Glomerular endothelial cell (primary cell): ENCODE data around the gene ADAMTSL1. TPM values are rescaled to one million over a fixed set of nuclear protein-coding genes. Genes with fewer than 3 reads are reported as not detected.

Experiments
- DNase-seq: peaks from one replicate; pipeline ENCODE4 v3.0.0-alpha.2; 2011; ENCODE audit warnings: low read depth, low spot score; ENCODE audit errors: extremely low read depth
- total RNA-seq: library from RNA; depleted of rRNA; stranded (reverse); fragments of >200 nt; gene quantifications from 2 replicates; pipeline ENCODE4 v1.2.3, GENCODE V29; 2015

The ADAMTSL1 gene
- total RNA-seq, 1 donor from 2014 or later: 17.2 TPM

DNA sequence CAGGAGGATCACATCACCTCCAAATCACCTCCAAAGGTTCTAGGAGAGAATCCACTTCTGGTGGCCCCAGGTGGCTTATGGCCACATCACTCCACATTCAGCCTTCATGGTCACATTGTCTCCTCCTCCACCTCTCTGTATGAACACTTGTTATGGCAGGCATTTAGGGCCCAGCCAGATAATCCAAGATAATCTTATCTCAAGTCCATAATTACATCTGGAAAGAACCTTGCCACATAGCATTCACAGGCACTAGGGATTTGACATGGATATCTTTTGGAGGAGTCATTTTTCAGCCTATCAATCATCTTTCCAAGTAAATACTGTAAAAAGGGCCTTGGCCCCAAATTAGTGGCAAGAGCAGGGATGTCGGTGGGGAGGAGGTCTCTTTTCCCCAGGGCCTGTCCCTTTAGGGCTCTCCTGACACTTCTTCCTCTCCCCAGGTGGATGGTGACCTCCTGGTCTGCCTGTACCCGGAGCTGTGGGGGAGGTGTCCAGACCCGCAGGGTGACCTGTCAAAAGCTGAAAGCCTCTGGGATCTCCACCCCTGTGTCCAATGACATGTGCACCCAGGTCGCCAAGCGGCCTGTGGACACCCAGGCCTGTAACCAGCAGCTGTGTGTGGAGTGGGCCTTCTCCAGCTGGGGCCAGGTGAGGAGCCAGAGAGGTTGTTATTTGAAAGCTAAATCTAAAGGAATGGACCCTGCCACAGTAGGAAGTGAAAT, 418.2 kb downstream of the ADAMTSL1 start:
- no peak for DNase-seq

DNA sequence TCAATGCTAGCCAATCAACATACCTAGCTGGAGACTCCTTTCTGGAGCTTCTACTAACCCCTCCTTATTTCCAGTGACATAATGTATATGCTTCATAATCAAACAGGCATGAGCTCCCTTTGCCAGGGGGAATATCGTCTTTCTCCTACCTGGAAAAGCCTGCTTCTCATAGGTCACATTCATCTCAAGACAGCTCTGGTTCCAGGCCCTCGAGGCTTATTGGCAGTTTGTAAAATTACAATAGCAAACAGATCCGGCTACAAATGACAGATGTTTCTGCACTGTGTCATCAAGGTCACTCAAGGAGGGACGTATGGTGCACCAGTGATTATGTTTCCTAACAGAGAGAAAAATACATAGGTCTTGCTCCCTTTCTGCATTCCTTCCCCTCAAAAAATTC, 419.1 kb downstream of the ADAMTSL1 start:
- no peak for DNase-seq

DNA sequence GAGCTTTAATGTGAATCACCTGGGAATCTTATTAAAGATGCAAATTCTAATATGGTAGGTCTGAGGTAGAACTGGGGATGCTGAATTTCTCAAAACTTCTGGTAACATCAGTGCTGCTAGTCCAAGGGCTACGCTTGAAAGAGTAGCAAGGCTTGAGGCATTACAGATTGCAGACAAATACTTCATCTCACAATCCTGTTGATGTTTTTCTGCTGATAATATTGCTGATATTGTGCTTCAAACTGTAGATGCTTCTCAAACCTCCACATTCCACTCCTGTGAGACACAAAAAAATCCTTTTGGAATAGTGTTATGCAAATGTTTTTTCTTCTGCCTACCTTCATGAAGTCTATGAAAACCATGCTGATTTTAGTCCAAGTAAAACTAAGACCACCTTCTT, 419.5 kb downstream of the ADAMTSL1 start:
- DNase-seq: no peak

DNA sequence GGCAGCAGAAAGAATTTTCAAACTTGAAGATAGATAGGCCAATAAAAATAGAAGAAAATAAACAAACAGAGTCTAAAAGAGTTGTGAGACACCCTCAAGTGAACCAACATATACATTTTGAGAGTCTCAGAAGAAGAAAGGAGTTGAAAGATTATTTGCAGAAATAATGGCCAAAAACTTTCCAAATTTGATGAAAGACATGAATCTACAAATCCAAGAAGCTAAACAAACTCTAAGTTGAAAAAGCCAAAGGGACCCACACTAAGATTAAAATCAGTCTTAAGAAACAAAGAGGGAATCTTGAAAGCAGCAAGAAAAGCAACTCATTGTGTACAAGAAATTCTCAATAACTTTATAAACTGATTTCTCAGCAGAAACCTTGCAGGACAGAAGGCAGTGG, 422.1 kb downstream of the ADAMTSL1 start:
- no peak for DNase-seq

DNA sequence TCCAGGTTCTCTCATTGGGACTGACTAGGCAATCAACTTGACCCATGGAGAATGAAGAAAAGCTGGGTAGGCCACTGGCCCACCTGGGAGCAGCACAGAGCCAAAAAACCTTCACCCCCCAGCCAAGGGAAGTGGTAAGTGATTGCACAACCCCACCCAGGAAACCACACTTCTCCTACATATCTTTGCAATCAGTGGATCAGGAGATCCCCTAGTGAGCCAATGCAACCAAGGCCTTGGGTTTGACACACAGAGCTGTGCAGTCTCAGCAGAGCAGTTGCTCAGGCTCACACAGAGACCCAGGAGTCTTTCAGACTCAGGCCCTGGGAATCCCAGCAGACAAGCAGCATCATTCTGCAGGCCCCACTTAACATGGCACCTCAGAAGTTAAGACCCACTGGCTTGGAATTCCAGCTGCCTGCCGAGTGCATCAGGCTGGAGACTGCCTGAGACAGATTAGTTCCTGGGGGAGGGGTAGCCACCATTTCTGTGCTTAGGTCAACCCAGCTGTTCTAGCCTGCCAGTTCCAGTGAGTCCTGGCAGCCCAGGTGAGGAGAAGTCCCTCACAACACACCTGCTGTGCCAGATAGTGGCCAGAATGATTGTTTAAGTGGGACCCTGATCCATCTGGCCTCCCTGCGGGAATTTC, 422.7 kb downstream of the ADAMTSL1 start:
- no peak for DNase-seq

DNA sequence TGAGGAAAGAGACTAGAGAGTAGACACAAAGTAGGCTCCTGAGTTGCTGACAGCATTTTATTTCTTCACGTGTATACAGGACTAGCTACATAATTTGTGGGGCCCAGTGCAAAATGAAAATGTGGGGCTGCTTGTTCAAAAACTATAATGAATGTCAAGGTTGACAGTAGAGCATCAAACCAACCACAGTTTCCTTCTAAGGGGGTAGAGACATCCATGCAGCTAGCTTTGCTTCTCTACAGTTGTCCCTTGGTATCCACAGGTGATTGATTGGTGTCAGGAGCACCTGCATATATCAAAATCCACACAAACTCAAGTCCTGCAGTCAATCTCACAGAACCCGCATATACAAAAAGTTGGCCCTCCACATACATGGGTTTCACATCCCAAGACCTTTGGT, 429.5 kb downstream of the ADAMTSL1 start:
- DNase-seq: no peak

DNA sequence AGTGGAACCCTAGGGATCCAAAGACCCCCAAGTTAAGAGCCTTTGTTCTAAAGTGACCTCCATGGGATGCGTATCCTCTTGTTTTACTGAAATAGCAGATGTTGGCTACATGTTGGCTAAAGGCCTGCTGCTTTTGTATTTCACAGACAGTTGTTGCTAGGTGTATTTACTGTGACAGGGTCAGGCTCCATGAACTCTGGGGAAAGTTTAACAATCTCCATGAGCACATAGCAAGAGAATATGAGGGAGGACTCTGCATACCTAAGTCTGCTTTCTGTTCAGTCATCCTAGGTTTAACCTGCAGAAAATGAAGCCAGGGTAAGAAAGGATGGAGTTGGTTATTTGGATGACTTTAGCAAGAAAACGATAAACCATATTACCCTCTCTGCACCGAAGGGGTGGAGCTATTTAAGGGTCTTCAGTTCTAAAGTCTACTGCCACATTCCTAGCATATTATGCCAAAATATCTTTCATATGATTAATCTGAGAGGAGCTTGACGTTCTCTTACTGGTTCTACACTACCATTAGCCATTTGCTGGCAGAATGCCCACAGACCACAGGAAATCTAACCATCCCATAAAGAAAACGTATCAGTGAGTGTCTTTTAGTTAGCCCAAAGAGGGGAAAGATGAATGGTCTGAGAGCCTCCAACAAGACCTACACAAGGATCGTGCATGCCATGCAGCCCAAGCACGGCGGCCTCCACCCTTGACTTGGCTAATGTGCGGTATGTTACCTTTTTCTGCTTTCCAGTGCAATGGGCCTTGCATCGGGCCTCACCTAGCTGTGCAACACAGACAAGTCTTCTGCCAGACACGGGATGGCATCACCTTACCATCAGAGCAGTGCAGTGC, 431.3 kb downstream of the ADAMTSL1 start:
- peak; percentile 10 for DNase-seq

DNA sequence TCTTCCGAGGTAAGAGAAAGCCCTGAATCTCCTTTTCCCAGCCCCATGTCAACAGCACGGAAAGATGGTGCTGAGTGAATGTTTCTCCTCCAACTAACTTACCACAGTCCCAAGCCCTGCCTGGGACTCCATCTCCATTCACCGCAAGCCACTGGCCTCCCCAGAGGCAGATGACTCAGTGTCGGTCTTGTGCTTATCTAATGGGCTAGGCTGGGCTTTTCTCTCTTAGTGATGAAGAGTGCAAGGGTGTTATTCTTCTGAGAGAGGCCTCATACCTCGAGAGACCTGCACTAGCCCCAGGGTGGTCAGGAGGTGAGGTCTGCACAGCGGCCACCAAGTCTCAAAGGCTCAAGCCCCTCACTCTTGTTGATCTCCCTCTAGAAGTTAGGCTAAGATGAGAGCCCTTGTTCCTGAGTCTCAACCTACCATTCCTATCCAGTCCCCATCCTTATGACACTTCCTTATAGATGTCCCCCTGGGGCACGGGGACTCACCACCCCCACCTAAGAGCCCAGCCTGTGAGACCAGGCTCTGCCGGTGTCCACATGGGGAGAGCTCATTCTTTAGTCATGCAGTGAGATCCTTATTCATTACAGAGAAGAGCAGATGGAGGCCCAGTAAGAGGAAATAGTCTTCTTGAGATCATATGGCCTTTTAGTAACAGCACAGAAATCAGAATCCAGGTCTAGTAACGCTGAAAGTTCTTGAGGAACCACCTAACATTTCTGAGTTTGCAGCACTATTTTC, 432.1 kb downstream of the ADAMTSL1 start:
- no peak for DNase-seq

DNA sequence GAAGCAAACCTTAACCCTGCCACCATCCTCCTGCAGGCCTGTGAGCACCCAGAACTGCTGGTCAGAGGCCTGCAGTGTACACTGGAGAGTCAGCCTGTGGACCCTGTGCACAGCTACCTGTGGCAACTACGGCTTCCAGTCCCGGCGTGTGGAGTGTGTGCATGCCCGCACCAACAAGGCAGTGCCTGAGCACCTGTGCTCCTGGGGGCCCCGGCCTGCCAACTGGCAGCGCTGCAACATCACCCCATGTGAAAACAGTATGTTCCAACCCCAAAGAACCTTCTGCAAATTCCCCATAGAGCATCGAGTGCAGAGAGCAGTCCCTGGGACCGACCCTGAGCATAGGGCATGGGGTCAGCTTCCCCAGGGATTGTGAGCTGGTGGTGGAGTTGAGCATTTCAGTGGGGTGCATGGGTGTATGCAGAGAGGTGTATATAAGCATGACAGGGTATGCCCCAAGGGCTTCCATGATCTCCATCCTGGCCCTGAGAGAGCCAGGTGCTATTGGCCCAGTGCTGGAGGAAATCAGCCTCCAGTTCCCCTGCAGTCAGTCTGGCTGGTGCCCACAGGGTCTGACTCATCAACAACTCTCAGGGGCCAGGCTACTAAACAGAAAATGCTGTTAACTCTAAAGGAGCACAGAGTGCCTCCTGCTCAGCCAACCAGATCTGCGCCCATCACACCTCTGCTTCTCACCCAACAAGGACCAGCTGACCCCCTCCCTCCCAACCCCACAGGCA, 432.9 kb downstream of the ADAMTSL1 start:
- DNase-seq: no peak

DNA sequence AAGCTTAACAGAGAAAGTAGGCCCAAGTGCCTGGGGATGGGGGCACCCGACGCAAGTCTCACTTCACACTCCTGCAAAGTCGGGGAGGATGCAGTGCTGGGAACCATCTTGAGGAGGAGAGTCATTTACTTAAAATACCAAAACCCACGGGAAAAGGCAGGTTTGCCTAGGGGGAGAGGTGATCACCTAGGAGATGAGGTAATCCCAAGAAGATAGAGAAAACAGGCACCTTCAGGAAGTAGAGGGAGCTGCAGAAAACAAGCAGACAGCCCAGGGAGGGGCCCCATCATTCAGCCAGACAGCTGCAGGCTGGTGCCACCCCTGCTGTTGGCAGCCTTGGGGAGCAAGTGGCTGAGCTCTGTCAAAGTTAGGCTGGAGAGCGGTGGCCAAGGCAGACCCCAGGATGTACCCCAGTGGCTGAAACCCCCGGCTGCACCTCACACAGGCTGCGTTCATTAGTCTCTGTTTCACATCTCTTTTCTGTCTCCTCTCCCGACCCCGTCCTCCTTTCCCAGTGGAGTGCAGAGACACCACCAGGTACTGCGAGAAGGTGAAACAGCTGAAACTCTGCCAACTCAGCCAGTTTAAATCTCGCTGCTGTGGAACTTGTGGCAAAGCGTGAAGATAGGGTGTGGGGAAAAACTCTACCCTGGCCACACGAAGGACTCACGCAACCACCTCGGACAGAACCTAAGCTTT, 434.1 kb downstream of the ADAMTSL1 start:
- no peak for DNase-seq

DNA sequence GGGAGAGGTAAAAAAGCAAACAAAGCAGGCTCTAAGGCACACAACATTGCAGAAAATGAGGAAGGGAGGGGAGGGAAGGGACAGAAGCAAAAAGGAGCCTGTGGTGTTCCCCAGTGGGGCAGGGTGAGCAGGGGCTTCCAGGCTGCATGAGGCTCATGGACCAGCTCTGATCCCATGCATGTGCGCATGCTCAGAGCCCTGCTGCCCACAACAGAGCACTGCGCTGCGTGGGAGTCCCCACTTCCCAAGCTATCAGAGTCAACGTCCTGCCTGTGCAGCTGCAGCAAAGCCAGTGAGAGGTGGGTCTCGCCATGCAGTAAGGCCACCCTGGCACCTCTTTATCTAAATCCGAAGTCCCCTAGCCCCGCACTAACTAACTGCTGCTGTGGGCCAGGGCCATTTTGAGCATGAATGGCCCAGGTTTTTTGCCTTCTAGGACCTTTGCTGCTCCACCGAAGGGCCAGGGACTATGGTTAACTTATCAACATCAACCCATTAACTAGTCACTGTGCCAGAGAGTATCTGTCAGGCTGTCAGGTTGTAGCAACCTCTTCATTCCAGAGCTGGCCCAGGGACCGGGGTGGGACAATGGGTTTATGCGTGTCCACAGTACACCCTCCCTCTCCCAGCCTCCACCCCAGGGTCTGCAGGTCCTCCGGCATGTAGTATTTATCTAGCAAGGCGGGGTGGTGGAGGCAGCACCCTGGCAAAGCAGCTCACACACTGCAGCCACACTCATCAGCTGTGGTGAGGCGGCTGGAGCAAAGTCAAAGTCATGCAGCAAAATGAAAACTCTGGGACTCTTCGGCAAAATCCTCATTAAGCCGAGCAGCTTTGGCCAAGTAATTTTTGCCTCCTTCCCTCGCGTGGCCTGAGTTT, 435.4 kb downstream of the ADAMTSL1 start:
- no peak for DNase-seq

DNA sequence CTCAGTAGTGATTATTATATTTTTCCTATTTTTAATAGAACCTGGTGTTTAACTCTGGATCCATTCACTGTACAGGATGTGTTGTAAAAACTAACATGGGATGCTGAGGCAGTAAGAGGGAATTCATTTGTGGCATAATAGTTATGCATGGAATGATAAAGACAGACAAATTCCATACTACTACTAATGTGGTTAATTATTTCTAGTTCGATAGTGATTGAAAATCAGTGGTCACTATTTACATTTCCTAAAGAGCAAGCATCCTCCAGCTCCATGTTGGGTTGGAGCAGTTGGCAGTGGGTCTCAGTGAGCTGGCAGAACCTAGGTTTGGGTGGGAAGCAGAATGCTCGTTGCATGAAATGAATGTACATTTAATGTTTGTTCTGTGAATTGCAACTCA, 436.5 kb downstream of the ADAMTSL1 start:
- no peak for DNase-seq

DNA sequence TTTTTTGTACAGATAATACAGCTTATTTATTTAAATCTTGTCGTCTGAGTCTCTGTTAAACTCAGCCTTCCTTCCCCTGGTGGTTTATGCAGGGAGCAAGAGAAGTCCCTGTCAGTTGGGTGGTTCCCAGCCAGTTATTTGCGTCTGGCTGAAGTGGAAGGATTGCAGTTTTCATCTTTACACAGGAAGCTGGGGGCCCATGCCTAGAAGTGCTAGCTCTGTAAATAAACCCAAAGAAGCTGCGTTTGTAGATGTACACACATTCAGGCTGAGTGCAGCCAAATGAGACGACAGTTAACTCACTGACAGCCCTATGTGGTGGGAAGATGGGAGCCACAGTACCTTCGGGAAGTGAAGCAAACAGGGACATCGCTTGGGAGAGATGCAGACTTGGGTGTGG, 437.0 kb downstream of the ADAMTSL1 start:
- DNase-seq: no peak

DNA sequence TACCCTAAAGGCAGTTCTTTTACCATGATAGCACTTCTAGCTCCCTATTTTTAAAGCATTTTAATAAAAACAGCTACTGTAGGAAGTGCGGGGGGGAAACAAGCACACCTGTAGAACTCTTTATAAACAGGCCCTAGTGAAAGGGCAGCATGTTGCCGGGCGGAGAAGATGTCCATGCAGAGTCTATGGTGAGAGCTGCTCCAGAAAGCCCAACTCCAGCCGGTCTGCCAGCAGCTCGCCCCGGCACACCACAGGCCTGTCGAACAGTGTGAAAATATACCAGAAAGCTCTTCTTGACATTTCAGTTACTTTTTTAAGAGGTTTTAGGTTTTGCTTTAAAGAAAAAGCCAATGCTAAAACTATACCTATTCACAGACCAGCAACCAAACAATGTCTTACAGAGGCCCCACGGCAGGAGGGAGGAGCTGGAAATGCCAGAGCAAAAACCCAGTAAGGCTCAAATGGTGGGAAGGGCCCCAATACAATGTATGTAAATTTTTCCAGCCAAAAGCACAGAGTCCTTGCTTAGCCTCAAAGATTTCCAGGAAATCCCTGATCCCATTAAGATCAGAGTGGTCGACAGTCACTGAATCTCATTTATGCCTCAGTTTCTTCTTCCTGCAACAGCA, 437.9 kb downstream of the ADAMTSL1 start:
- DNase-seq: no peak

DNA sequence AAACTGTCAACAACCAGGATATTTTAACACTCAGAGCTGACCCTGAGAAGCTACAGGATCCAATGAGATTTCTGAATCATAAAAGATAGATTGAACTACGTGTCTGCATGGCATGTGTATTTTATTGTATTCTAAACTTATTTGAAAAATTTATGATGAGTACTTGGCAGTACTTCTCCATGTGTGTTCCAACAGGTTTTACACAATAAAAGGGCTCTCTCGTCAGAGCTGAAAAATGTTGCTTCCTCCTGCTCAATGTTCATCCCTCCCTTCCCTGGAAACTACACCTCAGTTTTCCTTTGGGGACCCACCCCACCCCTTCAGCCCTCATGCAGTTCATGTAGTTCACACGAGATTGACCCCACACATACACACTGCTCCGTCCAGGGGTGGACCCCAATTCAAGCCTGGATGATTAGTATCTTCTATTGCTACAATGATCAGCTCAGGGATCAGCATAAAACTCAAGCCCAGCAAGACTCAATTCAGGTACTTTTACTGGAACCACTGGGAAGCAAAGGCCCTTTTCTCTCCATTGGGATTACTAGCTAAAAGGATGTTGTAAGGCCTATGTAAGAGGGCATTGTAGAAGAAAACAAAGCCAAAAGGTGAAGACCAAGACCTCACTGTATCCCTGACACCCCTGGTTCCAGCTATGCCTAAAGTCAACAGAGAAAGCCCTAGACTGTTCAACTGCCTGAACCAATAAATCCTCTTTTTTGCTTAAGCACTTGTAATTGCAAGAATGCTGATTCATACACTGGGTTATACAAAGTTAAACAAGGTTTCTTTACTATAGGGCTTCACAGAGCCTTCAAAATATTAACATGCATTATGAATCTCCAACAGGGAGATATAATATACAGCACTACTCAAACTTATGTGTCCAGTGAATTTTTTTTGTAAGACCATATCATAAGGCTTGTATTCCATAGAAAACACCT, 446.5 kb downstream of the ADAMTSL1 start:
- DNase-seq: no peak

DNA sequence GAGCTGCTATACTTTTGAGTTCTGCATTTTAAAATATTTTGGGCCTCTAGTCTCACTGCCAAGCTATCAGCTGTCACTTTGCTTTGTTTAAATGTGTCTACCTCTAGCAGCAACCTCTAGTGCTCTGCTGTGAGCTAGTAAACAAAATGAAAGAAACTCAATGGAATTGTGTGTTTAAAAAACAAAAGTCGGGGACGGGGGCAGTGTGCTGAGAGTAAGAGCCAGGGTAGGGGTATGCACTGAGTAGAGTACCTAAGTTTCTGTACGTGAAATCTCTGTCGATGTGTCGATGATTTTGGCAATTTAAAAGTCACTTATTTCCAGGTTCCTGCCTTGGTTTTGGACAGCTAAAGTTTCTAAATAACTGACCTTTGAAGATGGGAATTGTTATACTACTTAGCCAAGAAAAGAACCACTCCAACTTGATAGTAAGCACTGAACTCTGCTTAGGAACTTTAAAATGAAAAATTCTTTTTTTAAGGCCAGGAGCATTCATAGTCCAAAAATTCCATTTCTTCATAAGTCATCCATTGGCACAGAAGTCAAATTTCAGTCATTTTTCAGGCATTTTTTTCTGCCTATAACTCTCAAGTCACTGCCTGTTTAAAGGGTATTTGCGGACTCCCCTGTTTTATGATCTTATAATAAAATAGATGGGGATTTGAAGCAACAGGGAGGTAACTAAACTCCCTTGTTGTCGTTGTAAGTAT, 447.6 kb downstream of the ADAMTSL1 start:
- no peak for DNase-seq
